ENCODE data around the gene TMEM255A. TPM values are rescaled to one million over a fixed set of nuclear protein-coding genes. Genes with fewer than 3 reads are reported as not detected.

TMEM255A gene
- total and polyA plus RNA-seq, 2 of the 4 experiments (the other 2 are of a cell fraction) = 0.03 TPM; not detected in 1

DNA sequence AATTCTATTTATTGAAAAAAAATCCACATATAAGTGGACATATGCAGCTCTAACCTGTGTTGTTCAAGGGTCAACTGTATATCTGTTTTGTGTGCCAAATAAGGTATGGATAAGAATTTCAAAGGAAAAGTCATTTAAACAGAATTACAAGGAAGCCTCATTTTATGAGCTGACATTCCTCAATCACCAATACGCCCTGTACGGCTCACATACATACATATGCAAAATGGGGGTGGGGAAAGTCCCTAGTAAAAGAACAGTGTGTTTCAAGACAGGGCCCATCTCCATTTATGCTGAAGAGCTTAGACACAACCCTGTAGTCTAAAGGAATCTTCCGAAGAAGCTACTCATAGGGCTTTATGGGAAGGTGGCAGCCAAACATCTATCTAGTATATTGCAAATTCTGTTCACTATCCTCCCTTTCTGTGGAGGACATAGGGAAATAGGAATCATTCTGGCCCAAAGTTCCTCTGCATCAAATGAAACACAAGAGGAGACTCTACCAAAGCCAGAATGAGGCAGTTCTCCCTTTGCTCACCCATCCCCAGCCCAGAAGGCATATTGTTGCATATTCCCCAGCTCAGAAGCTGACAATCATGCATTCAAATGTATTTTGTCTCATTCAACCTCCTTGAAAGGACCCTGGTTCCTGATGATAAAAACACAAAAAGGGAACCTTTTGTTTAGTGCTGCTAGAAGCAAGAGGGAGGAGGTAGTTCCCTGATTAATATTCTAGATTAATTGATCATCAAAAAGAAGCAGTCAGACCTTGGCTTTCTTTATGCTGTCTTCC lies 74.4 kb downstream of the TMEM255A start:
- no peak overlapping the region for H3K4ac ChIP-seq (ENCODE audit: low read depth, low read length)
- H3K56ac ChIP-seq (ENCODE audit: extremely low read depth, insufficient read depth, low read length) = no peak overlapping the region
- no TSS peak for BruUV-seq (replicated peaks)
- no peaks in the 10 kb centered on the region for H3K4me1 ChIP-seq (ENCODE audit: control insufficient read depth, insufficient read depth, low read length)
- H3K9me1 ChIP-seq (ENCODE audit: insufficient read depth, low read length) = no peaks in the 10 kb centered on the region
- DNase-seq (no peak), ATAC-seq (ENCODE audit: low read depth) (no peak)
- no peaks in the 10 kb centered on the region for H4K20me1 ChIP-seq (ENCODE audit: insufficient read depth, low read length)
- no peak overlapping the region for H2AFZ ChIP-seq (replicated peaks; ENCODE audit: low read length, poor library complexity)
- H2AK9ac ChIP-seq (replicated peaks; ENCODE audit: low read depth, low read length, poor library complexity) = no peak overlapping the region
- dilution Hi-C loops (cut with HindIII; ENCODE audit: low sequenced_read_pairs, unreplicated experiment) (no loop called here), in situ Hi-C loops (cut with MboI; ENCODE audit: low sequenced_read_pairs) (loop anchor here (25.0 kb wide), 1 partner anchor 125 kb away; the partner anchor contains the start of gene RHOXF1), intact Hi-C loops (cut with micrococcal nuclease) (no loop called here)
- no peak overlapping the region for H3K18ac ChIP-seq (ENCODE audit: low read depth, low read length)
- no peak overlapping the region for H3K27ac ChIP-seq (ENCODE audit: insufficient read depth, low read length)
- H2AK5ac ChIP-seq (ENCODE audit: low read depth, low read length) = no peak overlapping the region
- H3K4me2 ChIP-seq (ENCODE audit: low read depth, low read length) = no peak overlapping the region
- H4K8ac ChIP-seq (ENCODE audit: low read depth in 2 of 2, low read length in 2 of 2) = no peak overlapping the region
- no peaks in the 10 kb centered on the region for H3K79me1 ChIP-seq (ENCODE audit: low read depth in 1 of 2, low read length in 2 of 2)
- H3K14ac ChIP-seq (replicated peaks; ENCODE audit: low read depth, low read length) = no peak overlapping the region
- ChIA-PET POLR2A (ENCODE audit: unreplicated experiment) (no interaction called here), CTCF (no interaction called here)
- no peak overlapping the region for H2BK15ac ChIP-seq (ENCODE audit: low read depth, low read length)
- H2BK120ac ChIP-seq (ENCODE audit: low read depth, low read length) = no peak overlapping the region
- H3K27me3 ChIP-seq (ENCODE audit: control insufficient read depth, insufficient read depth, low read length) = no peaks in the 10 kb centered on the region; the same call in 1 of the 2 replicates
- no peak overlapping the region for H4K91ac ChIP-seq (ENCODE audit: insufficient read depth, low read depth, low read length)
- no peak overlapping the region for H4K5ac ChIP-seq (ENCODE audit: low read depth, low read length)
- WGBS, 2 experiments (ENCODE audit: extremely low coverage in 2 of 2, insufficient read length in 1 of 2) = no CpG with 5 or more reads among the region's 3 CpGs
- no peak overlapping the region for H2BK5ac ChIP-seq (ENCODE audit: low read depth, low read length, poor library complexity, severe bottlenecking)
- H3K36me3 ChIP-seq (ENCODE audit: control insufficient read depth, insufficient read depth, low read length) = no peaks in the 10 kb centered on the region
- H3K23ac ChIP-seq (ENCODE audit: low read depth, low read length) = no peak overlapping the region
- TF ChIP-seq CEBPB (IDR thresholded peaks at IDR 0.05; ENCODE audit: low read depth, low read length) (no peak), NFE2L2 (IDR thresholded peaks at IDR 0.05; ENCODE audit: low read depth, low read length) (no peak), FOS (IDR thresholded peaks at IDR 0.05; ENCODE audit: low read depth, low read length) (no peak), POLR2A (IDR thresholded peaks at IDR 0.05; ENCODE audit: low read depth, low read length) (no peak)
- no peak overlapping the region for H2BK20ac ChIP-seq (ENCODE audit: low read depth, low read length)
- no peaks in the 10 kb centered on the region for H3K9me3 ChIP-seq (ENCODE audit: control insufficient read depth, insufficient read depth, low read length)
- H3K9ac ChIP-seq (ENCODE audit: low read depth, low read length) = no peak overlapping the region
- H3K4me3 ChIP-seq (ENCODE audit: insufficient read depth, low read depth, low read length) = no peak overlapping the region
